Measurements from ENCODE around the gene IL31RA.

DNA sequence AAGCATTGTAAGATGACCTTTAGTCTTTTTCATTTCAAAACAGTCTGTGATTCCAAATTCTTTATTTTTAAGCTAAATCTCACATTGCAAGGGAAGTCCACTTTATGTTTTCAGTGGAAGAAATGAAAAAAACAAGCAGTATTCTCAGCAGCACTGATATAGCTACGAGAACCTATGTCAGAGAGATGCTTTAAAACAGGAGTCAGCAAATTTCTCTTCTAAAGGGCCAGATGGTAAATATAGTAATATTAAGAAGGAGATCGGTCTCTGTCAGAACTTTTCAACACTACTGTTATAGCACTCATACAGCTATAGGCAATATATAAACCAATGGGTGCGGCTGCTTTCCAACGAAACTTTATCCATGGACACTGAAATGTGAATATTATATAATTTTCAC, 18.7 kb downstream of the IL31RA start:
- TF ChIP-seq HOXA7 (CRISPR knock-in tag; IDR thresholded peaks at IDR 0.05) (no peak), EP300 (IDR thresholded peaks at IDR 0.05) (no peak), JUN (IDR thresholded peaks at IDR 0.05) (no peak), MYC (IDR thresholded peaks at IDR 0.05; ENCODE audit: borderline replicate concordance, low read length) (no peak), MAFK (IDR thresholded peaks at IDR 0.05; ENCODE audit: partially characterized antibody) (peak; percentile 76), NPAS2 (CRISPR knock-in tag; IDR thresholded peaks at IDR 0.05; ENCODE audit: borderline replicate concordance) (no peak), POLR2A (IDR thresholded peaks at IDR 0.05; ENCODE audit: low read length) (no peak), CBX2 (IDR thresholded peaks at IDR 0.05; ENCODE audit: borderline replicate concordance, low read depth) (no peak), MAZ (IDR thresholded peaks at IDR 0.05; ENCODE audit: borderline replicate concordance, low read depth, low read length) (no peak)
- TF ChIP-seq, protein P1, sequence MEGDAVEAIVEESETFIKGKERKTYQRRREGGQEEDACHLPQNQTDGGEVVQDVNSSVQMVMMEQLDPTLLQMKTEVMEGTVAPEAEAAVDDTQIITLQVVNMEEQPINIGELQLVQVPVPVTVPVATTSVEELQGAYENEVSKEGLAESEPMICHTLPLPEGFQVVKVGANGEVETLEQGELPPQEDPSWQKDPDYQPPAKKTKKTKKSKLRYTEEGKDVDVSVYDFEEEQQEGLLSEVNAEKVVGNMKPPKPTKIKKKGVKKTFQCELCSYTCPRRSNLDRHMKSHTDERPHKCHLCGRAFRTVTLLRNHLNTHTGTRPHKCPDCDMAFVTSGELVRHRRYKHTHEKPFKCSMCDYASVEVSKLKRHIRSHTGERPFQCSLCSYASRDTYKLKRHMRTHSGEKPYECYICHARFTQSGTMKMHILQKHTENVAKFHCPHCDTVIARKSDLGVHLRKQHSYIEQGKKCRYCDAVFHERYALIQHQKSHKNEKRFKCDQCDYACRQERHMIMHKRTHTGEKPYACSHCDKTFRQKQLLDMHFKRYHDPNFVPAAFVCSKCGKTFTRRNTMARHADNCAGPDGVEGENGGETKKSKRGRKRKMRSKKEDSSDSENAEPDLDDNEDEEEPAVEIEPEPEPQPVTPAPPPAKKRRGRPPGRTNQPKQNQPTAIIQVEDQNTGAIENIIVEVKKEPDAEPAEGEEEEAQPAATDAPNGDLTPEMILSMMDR (IDR thresholded peaks at IDR 0.05) = no peak
- TF ChIP-seq, protein P2, sequence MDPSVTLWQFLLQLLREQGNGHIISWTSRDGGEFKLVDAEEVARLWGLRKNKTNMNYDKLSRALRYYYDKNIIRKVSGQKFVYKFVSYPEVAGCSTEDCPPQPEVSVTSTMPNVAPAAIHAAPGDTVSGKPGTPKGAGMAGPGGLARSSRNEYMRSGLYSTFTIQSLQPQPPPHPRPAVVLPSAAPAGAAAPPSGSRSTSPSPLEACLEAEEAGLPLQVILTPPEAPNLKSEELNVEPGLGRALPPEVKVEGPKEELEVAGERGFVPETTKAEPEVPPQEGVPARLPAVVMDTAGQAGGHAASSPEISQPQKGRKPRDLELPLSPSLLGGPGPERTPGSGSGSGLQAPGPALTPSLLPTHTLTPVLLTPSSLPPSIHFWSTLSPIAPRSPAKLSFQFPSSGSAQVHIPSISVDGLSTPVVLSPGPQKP (IDR thresholded peaks at IDR 0.05; ENCODE audit: low read depth, low read length) = no peak
- TF ChIP-seq, protein P3, sequence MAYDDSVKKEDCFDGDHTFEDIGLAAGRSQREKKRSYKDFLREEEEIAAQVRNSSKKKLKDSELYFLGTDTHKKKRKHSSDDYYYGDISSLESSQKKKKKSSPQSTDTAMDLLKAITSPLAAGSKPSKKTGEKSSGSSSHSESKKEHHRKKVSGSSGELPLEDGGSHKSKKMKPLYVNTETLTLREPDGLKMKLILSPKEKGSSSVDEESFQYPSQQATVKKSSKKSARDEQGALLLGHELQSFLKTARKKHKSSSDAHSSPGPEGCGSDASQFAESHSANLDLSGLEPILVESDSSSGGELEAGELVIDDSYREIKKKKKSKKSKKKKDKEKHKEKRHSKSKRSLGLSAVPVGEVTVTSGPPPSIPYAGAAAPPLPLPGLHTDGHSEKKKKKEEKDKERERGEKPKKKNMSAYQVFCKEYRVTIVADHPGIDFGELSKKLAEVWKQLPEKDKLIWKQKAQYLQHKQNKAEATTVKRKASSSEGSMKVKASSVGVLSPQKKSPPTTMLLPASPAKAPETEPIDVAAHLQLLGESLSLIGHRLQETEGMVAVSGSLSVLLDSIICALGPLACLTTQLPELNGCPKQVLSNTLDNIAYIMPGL (CRISPR knock-in tag; IDR thresholded peaks at IDR 0.05; ENCODE audit: borderline replicate concordance) = no peak

Data from A549 (cell line).